K562 (cell line): ENCODE results near the gene PAXIP1. TPM values are rescaled to one million over a fixed set of nuclear protein-coding genes. Genes with fewer than 3 reads are reported as not detected.

Experiments used
- ATAC-seq: fragments of 200-7000 bp; cut with Tn5 transposase; 3 replicates; pipeline ENCODE4 v1.9.1; 2020; ENCODE audit warnings: moderate library complexity
- BruUV-seq: library from RNA; stranded (reverse); fragments of 400-500 nt; replicated peaks from 2 replicates; lab custom pipeline; 2021; lab: Mats Ljungman, UMichigan
- CTCF ChIA-PET: fragments of 300-600 bp; formaldehyde crosslinking; extraction: SDS; loops from one replicate; lab custom pipeline; 2021; ENCODE audit warnings: low intra/inter-chr PET ratio; lab: Yijun Ruan, JAX
- POLR2A ChIA-PET: fragments of 300-600, 350-650 bp; sonication (Branson Sonifier 250); formaldehyde crosslinking; extraction: SDS; loops from one replicate; lab custom pipeline; 2021; ENCODE audit warnings: antibody characterized with exemption, inconsistent platforms; lab: Yijun Ruan, JAX
- DNase-seq, 4 experiments: peaks; one replicate each; pipeline versions ENCODE4 v3.0.0 to v3.0.0-alpha.2; 2011 to 2018; ENCODE audit warnings: low spot score in 3 of 4, mixed read lengths in 3 of 4; ENCODE audit errors: extremely low read depth in 1 of 4
- FAIRE-seq: peaks from 2 replicates; lab custom pipeline; 2011; peaks lifted over from hg19 to GRCh38; lab: Jason Lieb, UNC
- H2AFZ ChIP-seq: 2 replicates; pipeline ENCODE4 v1.6.0; 2011; ENCODE audit warnings: low read depth, low read length, control low read depth, inconsistent platforms
- H3K27ac ChIP-seq: fragments of 200-600 bp; 3 replicates; pipeline ENCODE4 v1.8.0; 2011; ENCODE audit warnings: low read depth, mild to moderate bottlenecking, control low read depth, inconsistent platforms, low read length, moderate library complexity, mixed read lengths; ENCODE audit errors: extremely low read depth
- H3K27me3 ChIP-seq, 2 experiments: fragments of 300-600 bp in 1 of 2; 2 replicates in 1 of 2; 3 replicates in 1 of 2; pipeline versions ENCODE4 v1.6.0 to v1.8.0; 2011; ENCODE audit warnings: inconsistent platforms in 2 of 2, low read length in 2 of 2, mild to moderate bottlenecking in 1 of 2, mixed read lengths in 1 of 2, moderate library complexity in 1 of 2; ENCODE audit not compliant: control insufficient read depth in 2 of 2, insufficient read depth in 2 of 2
- H3K36me3 ChIP-seq: fragments of 300-600 bp; 3 replicates; pipeline ENCODE4 v1.8.0; 2011; ENCODE audit warnings: mild to moderate bottlenecking, low read length, inconsistent platforms; ENCODE audit not compliant: control insufficient read depth, insufficient read depth
- H3K4me1 ChIP-seq, 2 experiments: fragments of 200-600 bp in 1 of 2; replicated peaks in 1 of 2; 2 replicates in 1 of 2; 3 replicates in 1 of 2; pipeline versions ENCODE4 v1.5.1 to v1.8.0; 2011; ENCODE audit warnings: inconsistent platforms in 2 of 2, low read length in 2 of 2, mild to moderate bottlenecking in 1 of 2, mixed read lengths in 1 of 2, moderate library complexity in 1 of 2; ENCODE audit not compliant: control insufficient read depth in 2 of 2, insufficient read depth in 2 of 2
- H3K4me2 ChIP-seq: 2 replicates; pipeline ENCODE4 v1.6.1; 2011; ENCODE audit warnings: low read length, control low read depth, inconsistent platforms, mixed read lengths; ENCODE audit not compliant: insufficient read depth
- H3K4me3 ChIP-seq: fragments of 200-600 bp; sonication (generic), shearing (Covaris generic); 2 replicates; pipeline ENCODE4 v1.5.1; 2016; ENCODE audit warnings: control low read depth, inconsistent platforms
- H3K79me2 ChIP-seq: fragments of 200-600 bp; 3 replicates; pipeline ENCODE4 v1.8.0; 2011; ENCODE audit warnings: low read length, inconsistent platforms; ENCODE audit not compliant: control insufficient read depth, insufficient read depth
- H3K9ac ChIP-seq, 2 experiments: 2 replicates each; pipeline versions ENCODE4 v1.6.0 to v1.6.1; 2011; ENCODE audit warnings: low read depth in 2 of 2, low read length in 2 of 2, control low read depth in 1 of 2, inconsistent platforms in 1 of 2, mild to moderate bottlenecking in 1 of 2, mixed read lengths in 1 of 2; ENCODE audit not compliant: insufficient read depth in 1 of 2
- H3K9me1 ChIP-seq: one replicate; pipeline ENCODE4 v1.6.0; 2011; ENCODE audit warnings: inconsistent platforms, mild to moderate bottlenecking, low read length, moderate library complexity; ENCODE audit not compliant: control insufficient read depth, insufficient read depth
- H3K9me3 ChIP-seq: replicated peaks from 2 replicates; pipeline ENCODE4 v1.5.1; 2011; ENCODE audit warnings: low read depth, low read length, inconsistent platforms; ENCODE audit not compliant: control insufficient read depth, insufficient read depth
- H4K20me1 ChIP-seq: replicated peaks from 2 replicates; pipeline ENCODE4 v1.6.1; 2011; ENCODE audit warnings: low read length, inconsistent platforms, mixed read lengths; ENCODE audit not compliant: control insufficient read depth, insufficient read depth
- C11orf30 ChIP-seq: fragments of 450-650 bp; IDR thresholded peaks from 2 replicates; pipeline ENCODE4 v1.6.1; 2016; ENCODE audit warnings: low read depth, mild to moderate bottlenecking
- CBX8 ChIP-seq: fragments of 200-600 bp; sonication (generic); IDR thresholded peaks from 2 replicates; pipeline ENCODE4 v1.6.1; 2012; ENCODE audit warnings: borderline replicate concordance, mixed run types, low read depth, mild to moderate bottlenecking, moderate library complexity, mixed read lengths, low read length, control low read depth, inconsistent platforms; ENCODE audit not compliant: poor library complexity, severe bottlenecking; ENCODE audit errors: extremely low read depth
- HNRNPH1 ChIP-seq: fragments of 200-400 bp; formaldehyde crosslinking; optimal IDR thresholded peaks from 2 replicates; pipeline ENCODE3; 2017; ENCODE audit warnings: low read depth, mild to moderate bottlenecking, low read length, moderate library complexity
- HOXB6 ChIP-seq: fragments of 250-450 bp; sonication (Bioruptor Pico); IDR thresholded peaks from 2 replicates; pipeline ENCODE4 v1.5.1; 2022; ENCODE audit warnings: mild to moderate bottlenecking, borderline replicate concordance
- ILK ChIP-seq: fragments of 450-650 bp; IDR thresholded peaks from 2 replicates; pipeline ENCODE4 v1.6.1; 2016; ENCODE audit warnings: missing genetic modification characterization, low read depth, mild to moderate bottlenecking, missing compliant biosample characterization, moderate library complexity, borderline replicate concordance
- JUNB ChIP-seq: fragments of 450-650 bp; formaldehyde crosslinking; conservative IDR thresholded peaks from 2 replicates; pipeline ENCODE4 v1.4.0; 2020; ENCODE audit warnings: mild to moderate bottlenecking
- NBN ChIP-seq: fragments of 450-650 bp; IDR thresholded peaks from 2 replicates; pipeline ENCODE4 v1.6.1; 2016; ENCODE audit warnings: low read depth, mild to moderate bottlenecking
- RAD21 ChIP-seq, 2 experiments: fragments of 250-450 bp in 1 of 2; fragments of 450-650 bp in 1 of 2; sonication (Bioruptor Pico) in 1 of 2; formaldehyde crosslinking in 1 of 2; IDR thresholded peaks in 1 of 2; conservative IDR thresholded peaks in 1 of 2; 2 replicates each; pipeline versions ENCODE4 v1.4.0 to v1.8.0; 2020 to 2022; ENCODE audit warnings: mild to moderate bottlenecking in 2 of 2, moderate library complexity in 1 of 2
- RBM25 ChIP-seq: fragments of 200-400 bp; formaldehyde crosslinking; IDR thresholded peaks from 2 replicates; pipeline ENCODE4 v1.6.1; 2018; ENCODE audit warnings: low read length, low read depth, moderate library complexity; ENCODE audit not compliant: severe bottlenecking
- SAP30 ChIP-seq: fragments of 200-600 bp; sonication (generic); IDR thresholded peaks from 2 replicates; pipeline ENCODE4 v1.6.1; 2012; ENCODE audit warnings: borderline replicate concordance, low read depth, mild to moderate bottlenecking, moderate library complexity, low read length, control low read depth, inconsistent platforms; ENCODE audit not compliant: insufficient read depth, poor library complexity, severe bottlenecking
- TAF1 ChIP-seq: IDR thresholded peaks from 2 replicates; pipeline ENCODE4 v1.6.1; 2011; ENCODE audit warnings: mild to moderate bottlenecking, low read length, moderate library complexity; ENCODE audit not compliant: insufficient read depth, control insufficient read depth, severe bottlenecking; ENCODE audit errors: extremely low read depth
- ZEB2 ChIP-seq: fragments of 450-650 bp; IDR thresholded peaks from 2 replicates; pipeline ENCODE4 v1.6.1; 2016
- ZNF146 ChIP-seq: IDR thresholded peaks from one replicate; pipeline ENCODE4 v1.6.1; 2018; ENCODE audit warnings: missing compliant biosample characterization; ENCODE audit not compliant: unreplicated experiment
- ZNF695 ChIP-seq: fragments of 450-650 bp; formaldehyde crosslinking; IDR thresholded peaks from 2 replicates; pipeline ENCODE4 v1.4.0; 2020; ENCODE audit warnings: mild to moderate bottlenecking, moderate library complexity
- ZNF766 ChIP-seq: fragments of 200-800 bp; sonication (Bioruptor generic); conservative IDR thresholded peaks from 2 replicates; pipeline ENCODE4 v1.6.1; 2016; ENCODE audit warnings: missing genetic modification characterization, missing compliant biosample characterization
- WGBS: fragments of 100-300 bp; shearing (Covaris generic); methylation state at CpG from one replicate; pipeline ENCODE4 v1.1.6; 2016; ENCODE audit warnings: low coverage, mixed read lengths; ENCODE audit not compliant: insufficient coverage; ENCODE audit errors: missing lambda C conversion rate; 5-methylcytosine and 5-hydroxymethylcytosine counted together
- in situ Hi-C: fragments of 300-500 bp; cut with MboI; formaldehyde crosslinking; loops from 4 replicates; pipeline ENCODE4 v1.15.0; 2018; ENCODE audit warnings: inconsistent platforms, mixed read lengths
- intact Hi-C: fragments of 100-400 bp; cut with micrococcal nuclease; formaldehyde crosslinking; loops from 2 replicates; pipeline ENCODE4 v1.14.2; 2022
- polyA plus RNA-seq, 8 experiments: library from polyadenylated mRNA; depleted of rRNA in 4 of 8; stranded (reverse) in 5 of 8; unstranded in 3 of 8; fragments of >200 nt; fragmentation: Nextera tagmentation in 2 of 8; fragmentation: Illumina TruSeq in 1 of 8; extraction: Ambion mirVana in 2 of 8; extraction: Trizol in 1 of 8; gene quantifications; 2 replicates each; pipeline versions ENCODE4 v1.2.1 to v1.2.3, GENCODE V29; 2011 to 2014; ENCODE audit warnings: inconsistent platforms in 1 of 8, missing spikeins in 1 of 8
- total RNA-seq, 7 experiments: library from RNA; depleted of rRNA in 6 of 7; stranded (reverse); fragments of >200 nt in 6 of 7; fragmentation: Illumina TruSeq in 2 of 7; extraction: Trizol in 2 of 7; gene quantifications; 2 replicates each; pipeline versions ENCODE4 v1.2.1 to v1.2.3, GENCODE V29; 2011 to 2021; ENCODE audit warnings: low replicate concordance in 1 of 7
- TF ChIP-seq, protein P1 (sequence below): fragments of 450-650 bp; formaldehyde crosslinking; IDR thresholded peaks from 2 replicates; pipeline ENCODE4 v1.4.0; 2020; ENCODE audit warnings: mild to moderate bottlenecking
- TF ChIP-seq, protein P2 (sequence below): fragments of 450-650 bp; IDR thresholded peaks from 2 replicates; pipeline ENCODE4 v1.7.1; 2018; ENCODE audit warnings: mild to moderate bottlenecking, low read depth; ENCODE audit not compliant: partially characterized antibody
- TF ChIP-seq, protein P3 (sequence below): fragments of 450-650 bp; IDR thresholded peaks from 2 replicates; pipeline ENCODE4 v1.6.1; 2017; ENCODE audit warnings: mild to moderate bottlenecking, moderate library complexity

Gene PAXIP1
- total and polyA plus RNA-seq, 9 of the 15 experiments (the other 6 are each of a cell fraction or from before 2014, with no cell fraction given): 9.7 to 37.9 (median 28.4) TPM

DNA sequence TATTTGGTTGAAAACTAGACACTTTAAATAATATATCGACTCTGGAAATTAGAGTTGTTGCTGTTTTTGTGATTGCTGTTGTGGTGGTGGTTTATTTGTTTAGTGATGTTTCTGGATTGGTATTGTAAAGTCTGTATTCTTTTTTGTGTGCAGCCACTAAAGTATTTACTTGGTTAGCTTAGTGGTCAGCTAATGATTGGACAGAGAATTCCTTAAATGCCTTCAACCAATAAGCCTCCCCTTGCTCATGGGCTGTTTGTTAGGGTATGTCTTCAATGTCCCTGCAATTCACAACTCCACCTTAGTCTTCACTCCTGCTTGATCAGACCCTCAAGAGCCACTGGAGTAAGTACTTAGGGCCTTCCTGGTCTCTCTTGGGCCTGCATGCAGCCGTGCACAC is 71.0 kb downstream of the PAXIP1 start:
- H3K4me3 ChIP-seq: no peak overlapping the region
- H3K9ac ChIP-seq: no peak overlapping the region
- no peak for FAIRE-seq
- H3K9me3 ChIP-seq: peaks cover 17% of the 10 kb centered on the region
- intact Hi-C loops (no loop called here), in situ Hi-C loops (no loop called here)
- H2AFZ ChIP-seq: no peak overlapping the region
- peaks cover 0 to 11% of the 10 kb centered on the region in 2 experiments; a peak in 2 of 5 replicates for H3K27me3 ChIP-seq
- H3K79me2 ChIP-seq: no peaks in the 10 kb centered on the region
- H3K4me1 ChIP-seq: peaks cover 6 to 8% of the 10 kb centered on the region in 2 experiments; a peak in 3 of 5 replicates
- no peak overlapping the region for H3K4me2 ChIP-seq
- ChIA-PET CTCF (no interaction called here), POLR2A (no interaction called here)
- no peaks in the 10 kb centered on the region for H3K36me3 ChIP-seq
- H3K9me1 ChIP-seq: no peaks in the 10 kb centered on the region
- no peak for ATAC-seq
- WGBS: 7% methylated on average over 2 of the region's 2 CpGs
- H3K27ac ChIP-seq: no peak overlapping the region
- no TSS peak for BruUV-seq
- DNase-seq: no peak
- H4K20me1 ChIP-seq: no peaks in the 10 kb centered on the region
- no peak for TF ChIP-seq HNRNPH1
- TF ChIP-seq, protein P1, sequence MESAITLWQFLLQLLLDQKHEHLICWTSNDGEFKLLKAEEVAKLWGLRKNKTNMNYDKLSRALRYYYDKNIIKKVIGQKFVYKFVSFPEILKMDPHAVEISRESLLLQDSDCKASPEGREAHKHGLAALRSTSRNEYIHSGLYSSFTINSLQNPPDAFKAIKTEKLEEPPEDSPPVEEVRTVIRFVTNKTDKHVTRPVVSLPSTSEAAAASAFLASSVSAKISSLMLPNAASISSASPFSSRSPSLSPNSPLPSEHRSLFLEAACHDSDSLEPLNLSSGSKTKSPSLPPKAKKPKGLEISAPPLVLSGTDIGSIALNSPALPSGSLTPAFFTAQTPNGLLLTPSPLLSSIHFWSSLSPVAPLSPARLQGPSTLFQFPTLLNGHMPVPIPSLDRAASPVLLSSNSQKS (CRISPR knock-in tag): no peak
- no peak for TF ChIP-seq RBM25
- no peak for TF ChIP-seq ZNF766 (CRISPR knock-in tag)
- no peak for TF ChIP-seq NBN
- TF ChIP-seq SAP30: no peak
- TF ChIP-seq JUNB (CRISPR knock-in tag): no peak
- TF ChIP-seq, protein P2, sequence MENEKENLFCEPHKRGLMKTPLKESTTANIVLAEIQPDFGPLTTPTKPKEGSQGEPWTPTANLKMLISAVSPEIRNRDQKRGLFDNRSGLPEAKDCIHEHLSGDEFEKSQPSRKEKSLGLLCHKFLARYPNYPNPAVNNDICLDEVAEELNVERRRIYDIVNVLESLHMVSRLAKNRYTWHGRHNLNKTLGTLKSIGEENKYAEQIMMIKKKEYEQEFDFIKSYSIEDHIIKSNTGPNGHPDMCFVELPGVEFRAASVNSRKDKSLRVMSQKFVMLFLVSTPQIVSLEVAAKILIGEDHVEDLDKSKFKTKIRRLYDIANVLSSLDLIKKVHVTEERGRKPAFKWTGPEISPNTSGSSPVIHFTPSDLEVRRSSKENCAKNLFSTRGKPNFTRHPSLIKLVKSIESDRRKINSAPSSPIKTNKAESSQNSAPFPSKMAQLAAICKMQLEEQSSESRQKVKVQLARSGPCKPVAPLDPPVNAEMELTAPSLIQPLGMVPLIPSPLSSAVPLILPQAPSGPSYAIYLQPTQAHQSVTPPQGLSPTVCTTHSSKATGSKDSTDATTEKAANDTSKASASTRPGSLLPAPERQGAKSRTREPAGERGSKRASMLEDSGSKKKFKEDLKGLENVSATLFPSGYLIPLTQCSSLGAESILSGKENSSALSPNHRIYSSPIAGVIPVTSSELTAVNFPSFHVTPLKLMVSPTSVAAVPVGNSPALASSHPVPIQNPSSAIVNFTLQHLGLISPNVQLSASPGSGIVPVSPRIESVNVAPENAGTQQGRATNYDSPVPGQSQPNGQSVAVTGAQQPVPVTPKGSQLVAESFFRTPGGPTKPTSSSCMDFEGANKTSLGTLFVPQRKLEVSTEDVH: no peak
- no peak for TF ChIP-seq C11orf30
- no peak for TF ChIP-seq HOXB6 (CRISPR knock-in tag)
- no peak for TF ChIP-seq ZEB2
- TF ChIP-seq ILK (tag): no peak
- no peak for TF ChIP-seq TAF1
- TF ChIP-seq CBX8: no peak
- no peak for TF ChIP-seq ZNF146 (CRISPR knock-in tag)
- no peak for TF ChIP-seq RAD21 (CRISPR knock-in tag; conservative IDR thresholded peaks at IDR 0.05 in 1 of 2, IDR thresholded peaks at IDR 0.05 in 1 of 2)
- no peak for TF ChIP-seq ZNF695 (CRISPR knock-in tag)
- TF ChIP-seq, protein P3, sequence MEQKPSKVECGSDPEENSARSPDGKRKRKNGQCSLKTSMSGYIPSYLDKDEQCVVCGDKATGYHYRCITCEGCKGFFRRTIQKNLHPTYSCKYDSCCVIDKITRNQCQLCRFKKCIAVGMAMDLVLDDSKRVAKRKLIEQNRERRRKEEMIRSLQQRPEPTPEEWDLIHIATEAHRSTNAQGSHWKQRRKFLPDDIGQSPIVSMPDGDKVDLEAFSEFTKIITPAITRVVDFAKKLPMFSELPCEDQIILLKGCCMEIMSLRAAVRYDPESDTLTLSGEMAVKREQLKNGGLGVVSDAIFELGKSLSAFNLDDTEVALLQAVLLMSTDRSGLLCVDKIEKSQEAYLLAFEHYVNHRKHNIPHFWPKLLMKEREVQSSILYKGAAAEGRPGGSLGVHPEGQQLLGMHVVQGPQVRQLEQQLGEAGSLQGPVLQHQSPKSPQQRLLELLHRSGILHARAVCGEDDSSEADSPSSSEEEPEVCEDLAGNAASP: no peak
